GM19043 (cell line): Measurements from ENCODE around the gene EPS8L2.
A peak's percentile ranks its signal among the peaks of the same experiment; 100 is the strongest.
"Not testable (repeated sequence)": the region's sequence is repeated elsewhere in the genome, so short reads cannot be mapped to it uniquely, and the experiment has no call there.

ENCODE experiments used
- ATAC-seq: cut with Tn5 transposase; IDR thresholded peaks from one replicate; pipeline ENCODE4 v1.9.1; 2021; ENCODE audit warnings: low read depth; ENCODE audit not compliant: unreplicated experiment

Gene EPS8L2

DNA sequence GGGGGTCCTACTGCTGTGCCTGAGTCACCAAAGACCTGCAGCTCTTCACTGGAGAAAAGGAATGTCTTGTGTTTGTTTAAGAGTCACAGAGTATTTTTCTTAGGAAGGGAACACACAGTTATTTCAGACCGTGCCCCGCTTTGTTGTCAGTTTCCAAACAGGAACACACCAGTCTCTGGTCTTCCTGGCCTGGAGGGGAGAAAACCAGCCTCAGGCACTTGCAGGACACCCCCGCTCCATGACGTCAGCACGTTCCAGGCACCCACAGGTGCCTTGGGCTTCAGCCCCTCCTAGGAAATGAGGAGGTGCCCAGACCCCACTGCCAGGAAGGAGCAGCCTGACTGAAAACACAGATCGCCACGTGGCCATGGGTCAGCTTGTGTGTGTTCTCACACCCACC, 16.4 kb upstream of the EPS8L2 start:
- no peak for ATAC-seq

DNA sequence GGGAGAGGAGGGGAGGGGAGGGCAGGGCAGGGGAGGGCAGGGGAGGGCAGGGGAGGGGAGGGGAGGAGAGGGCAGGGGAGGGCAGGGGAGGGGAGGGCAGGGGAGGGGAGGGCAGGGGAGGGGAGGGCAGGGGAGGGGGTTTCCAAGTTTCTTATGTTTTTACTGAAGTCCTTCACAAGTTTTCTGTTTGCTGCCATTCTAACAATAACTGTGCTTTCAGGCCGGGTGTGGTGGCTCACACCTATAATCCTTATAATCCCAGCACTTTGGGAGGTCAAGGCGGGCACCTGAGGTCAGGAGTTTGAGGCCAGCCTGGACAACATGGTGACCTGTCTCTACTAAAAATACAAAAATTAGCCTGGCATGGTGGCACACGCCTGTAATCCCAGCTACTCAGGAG, 15.8 kb upstream of the EPS8L2 start:
- ATAC-seq, result not testable (repeated sequence)

DNA sequence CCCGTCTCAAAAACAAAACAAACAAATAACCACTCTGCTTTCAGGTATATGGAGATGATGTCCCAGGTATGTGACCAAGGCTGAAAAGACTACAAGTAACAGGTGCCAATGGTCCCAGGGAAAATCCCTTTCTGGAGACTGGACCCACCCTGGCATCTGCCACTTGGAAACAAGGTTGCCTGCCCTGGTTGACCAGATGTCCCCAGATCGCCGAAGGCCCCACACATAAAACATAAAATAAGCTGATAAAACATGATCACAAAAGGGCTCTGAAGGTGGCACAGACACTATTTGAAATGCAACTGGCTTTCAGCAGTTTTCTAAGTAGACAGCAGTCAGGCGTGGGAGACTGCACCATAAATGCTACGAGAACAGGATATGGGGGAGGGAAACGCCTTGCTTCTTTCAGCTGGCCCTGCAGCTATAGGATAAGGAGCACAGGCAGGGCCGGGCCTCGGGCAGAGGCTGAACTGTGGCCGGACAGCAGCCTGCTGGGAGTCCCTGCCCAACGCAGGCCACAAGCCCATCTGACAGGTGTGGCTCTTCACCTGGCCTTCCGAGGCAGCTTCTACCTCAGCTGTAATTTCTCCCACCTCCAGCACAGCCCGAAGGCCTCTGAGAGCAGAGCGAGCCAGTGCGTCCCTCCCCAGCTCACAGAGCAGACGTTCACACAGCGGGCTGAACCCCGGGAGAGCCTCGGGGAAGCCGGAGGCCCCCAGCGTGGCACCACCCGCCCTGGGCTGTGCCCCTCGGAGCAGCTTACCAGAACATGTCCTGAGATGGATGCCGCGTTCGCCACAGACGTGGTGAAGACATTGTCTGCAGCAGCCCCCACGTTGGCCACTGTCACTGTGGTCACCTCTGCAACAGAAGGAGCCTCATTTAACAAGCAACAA, 15.0 kb upstream of the EPS8L2 start:
- ATAC-seq, result no peak

DNA sequence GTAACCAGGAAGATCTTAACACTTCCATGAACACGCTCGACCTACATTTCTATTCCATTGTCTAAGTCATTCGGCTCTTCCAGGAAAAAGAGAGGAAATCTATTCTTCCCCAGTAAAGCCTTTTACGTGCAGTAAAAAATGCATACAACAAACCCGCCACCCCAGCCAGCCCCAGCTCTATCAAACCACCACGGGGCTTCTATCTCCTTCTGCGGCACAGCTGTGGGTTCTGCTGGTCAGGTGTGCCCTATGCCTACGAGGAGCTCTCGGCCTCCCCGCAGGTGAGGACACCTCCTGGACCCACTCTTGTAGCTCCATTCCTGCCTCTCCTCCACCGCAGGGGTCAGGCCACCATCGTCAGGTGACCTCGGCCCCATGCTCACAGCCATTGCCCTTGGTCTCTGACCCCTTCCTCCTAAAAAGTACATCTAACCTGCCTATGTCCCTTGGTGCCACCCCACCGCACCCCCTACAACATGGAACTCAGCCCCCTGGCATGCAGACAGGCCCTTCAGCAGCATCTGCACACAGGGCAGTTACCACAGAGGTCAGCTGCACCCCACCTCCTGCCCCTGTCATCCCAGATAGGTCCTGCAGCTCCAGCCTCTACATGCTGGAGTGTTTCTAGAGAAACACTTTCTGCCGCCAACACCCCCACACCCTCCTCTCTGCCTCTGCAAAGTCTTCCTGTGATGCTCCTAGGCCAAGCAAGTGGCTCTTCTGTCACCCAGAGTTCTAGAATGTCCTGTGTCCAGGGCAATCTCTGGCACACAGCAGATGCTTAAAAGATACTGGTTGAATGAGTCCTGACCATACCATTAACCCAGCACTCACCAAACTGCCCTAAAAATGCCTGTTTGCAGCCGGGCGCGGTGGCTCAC, 14.1 kb upstream of the EPS8L2 start:
- no peak for ATAC-seq

DNA sequence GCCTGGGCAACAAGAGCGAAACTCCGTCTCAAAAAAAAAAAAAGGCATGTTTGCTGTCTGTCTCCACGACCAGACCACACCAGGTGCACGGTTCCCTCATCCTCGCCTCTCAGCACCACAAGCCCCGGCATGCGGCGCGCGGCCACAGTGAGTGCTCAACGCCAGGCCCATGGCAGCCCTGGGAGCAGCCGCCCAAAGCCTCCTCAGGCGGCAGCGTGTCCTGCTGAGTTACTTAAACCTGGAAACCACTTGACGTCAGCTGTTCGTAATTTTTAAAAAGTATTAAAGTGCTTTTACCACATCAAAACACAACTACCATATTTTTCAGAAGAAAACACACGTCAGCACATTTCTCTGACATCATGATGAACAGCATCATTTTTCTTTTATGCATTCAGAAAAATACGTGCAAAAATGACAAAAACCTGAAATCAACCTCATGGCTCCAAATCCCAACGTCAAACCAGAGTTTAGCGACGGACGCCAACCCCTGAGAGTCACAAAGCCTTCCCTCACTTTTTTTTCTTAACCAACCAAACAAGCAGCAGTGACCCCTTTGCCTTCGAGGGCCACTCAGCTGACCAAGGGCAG, 13.1 kb upstream of the EPS8L2 start:
- no peak for ATAC-seq

DNA sequence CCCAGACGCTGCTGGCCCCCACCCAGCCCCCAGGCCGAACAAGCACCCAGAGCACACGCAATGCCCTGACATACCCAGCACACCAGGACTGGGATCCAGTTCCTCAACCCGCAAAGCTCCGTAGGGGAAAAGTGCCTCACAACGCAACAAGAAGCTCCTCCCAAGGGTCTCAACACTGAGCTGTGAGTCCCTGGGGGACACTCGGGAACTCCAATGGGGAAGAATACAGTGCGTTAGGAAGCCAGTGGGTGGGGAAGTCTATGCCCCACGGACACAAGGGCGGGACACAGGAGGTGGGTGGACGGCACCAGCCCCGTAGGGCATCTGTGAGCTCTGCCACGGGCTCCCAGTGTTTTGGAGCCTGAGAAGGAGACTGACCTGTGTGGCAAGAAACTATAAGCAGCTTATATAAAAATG, 12.6 kb upstream of the EPS8L2 start:
- ATAC-seq, result no peak

DNA sequence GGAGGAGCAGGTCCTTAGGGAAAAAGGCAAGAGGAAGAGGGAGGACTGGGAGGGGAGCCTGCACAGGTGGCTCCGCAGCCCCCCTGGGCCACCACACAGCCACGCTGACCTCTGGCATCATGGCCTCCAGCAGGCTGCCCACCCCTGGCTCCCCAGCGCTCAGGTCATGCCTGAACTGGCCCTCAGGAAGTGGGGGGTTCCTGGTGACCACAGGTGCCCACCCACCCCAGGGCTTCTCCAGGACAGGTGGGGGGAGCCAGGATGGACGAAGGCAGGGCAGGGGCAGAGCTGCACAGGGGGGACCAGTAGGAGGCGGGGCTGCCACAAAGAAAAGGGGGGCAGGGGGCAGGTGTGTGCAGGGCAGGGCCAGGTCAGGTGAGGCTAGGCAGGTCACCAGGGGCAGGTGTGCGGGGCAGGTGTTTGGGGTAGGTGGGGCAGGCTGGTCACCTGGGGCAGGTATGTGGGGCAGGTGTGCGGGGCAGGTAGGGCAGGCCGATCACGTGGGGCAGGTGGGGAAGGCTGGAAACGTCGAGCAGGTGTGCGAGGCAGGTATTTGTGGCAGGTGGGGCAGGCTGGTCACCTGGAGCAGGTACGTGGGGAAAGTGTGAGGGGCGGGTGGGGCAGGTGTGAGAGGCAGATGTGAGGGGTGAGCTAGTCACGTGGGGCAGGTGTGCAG, 12.0 kb upstream of the EPS8L2 start:
- ATAC-seq, result no peak

DNA sequence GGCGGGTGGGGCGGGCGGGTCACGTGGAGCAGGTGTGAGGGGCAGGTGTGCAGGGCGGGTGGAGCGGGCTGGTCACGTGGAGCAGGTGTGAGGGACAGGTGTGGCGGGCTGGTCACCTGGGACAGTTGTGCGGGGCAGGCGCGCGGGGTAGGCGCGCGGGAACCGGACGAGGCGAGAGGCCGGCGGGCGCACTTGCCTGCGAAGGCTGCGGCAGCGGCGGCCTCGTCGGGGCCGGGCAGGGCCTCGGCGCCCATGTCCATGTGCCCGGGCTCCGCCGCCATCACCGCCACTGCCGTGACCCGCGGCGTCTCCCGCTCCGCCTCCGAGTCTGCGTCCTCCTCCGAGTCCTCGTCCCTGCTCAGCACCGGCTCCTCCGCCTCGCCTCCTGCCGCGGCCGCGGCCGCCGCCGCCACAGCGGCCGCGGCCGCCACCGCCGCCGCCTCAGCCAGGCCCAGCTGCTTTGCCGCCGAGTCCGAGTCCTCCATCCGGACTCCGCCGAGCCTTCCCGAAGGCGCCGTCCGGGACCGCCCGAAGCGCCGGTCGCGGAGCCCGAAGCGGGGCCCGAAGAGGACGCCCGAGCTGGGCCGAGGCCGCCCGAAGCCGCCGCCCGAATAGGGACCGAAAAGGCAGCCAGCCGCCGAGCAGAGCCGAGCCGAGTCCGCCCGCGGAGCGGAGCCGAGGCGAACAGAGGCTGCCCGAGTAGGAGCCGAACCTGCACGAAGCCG, 11.3 kb upstream of the EPS8L2 start, which contains the start of gene DEAF1:
Gene DEAF1, minus strand, starts transcription at position 660 of the 725 bp plus-strand sequence. Its CDS starts 175 bp downstream, at position 485.
- ATAC-seq, result peak; percentile 79

DNA sequence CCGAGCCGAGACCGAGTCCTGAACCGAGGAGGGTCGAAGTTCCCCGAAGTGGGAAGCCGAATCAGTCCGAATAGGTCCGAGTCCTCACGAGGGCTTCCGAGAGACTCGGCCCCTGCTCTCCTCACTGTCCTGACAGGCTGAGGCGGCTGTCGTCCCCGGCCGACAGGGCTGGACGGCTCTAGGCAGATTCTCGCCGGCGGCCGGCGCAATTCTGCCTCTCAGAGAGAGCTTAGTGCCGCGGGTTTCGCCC, 10.8 kb upstream of the EPS8L2 start:
- no peak for ATAC-seq

DNA sequence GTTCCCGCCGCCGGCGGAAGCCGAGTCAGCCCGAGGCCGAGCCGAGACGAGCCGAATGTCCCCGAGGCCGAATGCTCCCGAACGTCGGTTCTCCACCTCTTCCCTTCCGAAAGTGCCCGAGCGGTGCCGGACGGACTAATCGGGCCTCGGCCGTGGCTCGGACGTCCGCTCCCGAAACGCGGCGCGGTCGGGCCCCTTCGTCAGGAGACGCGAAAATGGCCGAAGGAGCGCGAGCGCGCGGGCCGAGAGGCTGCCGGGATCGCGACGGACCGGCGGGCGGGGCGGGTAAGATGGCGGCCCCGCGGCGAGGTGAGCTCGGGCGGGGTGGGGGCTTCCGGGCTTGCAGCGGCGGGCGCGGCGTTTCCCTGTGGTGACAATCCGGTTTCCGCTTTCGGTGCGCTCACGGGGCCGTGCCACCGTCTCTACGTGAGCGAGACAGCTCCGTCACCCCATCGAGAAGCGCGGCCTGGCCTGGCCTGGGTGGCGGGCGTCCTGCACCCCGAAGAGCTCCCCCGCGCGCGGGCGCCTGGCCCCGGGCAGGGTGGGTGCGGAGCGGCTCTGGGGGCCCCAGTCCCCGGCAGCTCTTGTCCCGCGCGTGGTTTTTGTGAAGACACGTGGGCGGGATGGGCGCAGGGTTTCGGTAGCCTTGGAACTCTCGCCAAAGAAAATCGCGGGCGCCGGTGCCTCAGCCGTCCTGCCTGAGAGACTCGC, 10.3 kb upstream of the EPS8L2 start, which contains the start of gene TMEM80:
Gene TMEM80, plus strand, starts transcription at position 279 of the 711 bp plus-strand sequence. Its CDS starts 12 bp downstream, at position 291.
- peak; percentile 59 for ATAC-seq

DNA sequence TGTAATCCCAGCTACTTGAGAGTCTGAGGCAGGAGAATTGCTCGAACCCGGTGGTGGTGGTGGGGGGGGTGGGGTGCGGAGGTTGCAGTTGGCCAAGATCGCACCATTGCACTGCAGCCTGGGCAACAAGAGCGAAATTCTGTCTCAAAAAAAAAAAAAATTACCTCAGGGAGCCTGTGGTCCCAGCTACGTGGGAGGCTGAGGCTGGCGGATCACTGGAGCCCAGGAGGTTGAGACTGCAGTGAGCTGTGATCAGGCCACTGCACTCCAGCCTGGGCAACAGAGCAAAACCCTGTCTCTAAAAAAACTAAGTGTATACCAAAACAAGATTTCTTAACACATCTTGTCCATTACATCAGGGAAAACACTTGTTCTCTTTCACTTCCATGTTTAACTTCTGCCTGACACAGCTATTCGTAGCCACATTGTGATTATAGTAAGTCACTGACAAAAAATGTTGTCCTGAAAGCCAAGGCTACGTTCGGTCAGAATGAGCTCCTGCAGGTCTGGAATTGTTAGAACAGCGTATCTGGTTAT, 9.0 kb upstream of the EPS8L2 start:
- no peak for ATAC-seq

DNA sequence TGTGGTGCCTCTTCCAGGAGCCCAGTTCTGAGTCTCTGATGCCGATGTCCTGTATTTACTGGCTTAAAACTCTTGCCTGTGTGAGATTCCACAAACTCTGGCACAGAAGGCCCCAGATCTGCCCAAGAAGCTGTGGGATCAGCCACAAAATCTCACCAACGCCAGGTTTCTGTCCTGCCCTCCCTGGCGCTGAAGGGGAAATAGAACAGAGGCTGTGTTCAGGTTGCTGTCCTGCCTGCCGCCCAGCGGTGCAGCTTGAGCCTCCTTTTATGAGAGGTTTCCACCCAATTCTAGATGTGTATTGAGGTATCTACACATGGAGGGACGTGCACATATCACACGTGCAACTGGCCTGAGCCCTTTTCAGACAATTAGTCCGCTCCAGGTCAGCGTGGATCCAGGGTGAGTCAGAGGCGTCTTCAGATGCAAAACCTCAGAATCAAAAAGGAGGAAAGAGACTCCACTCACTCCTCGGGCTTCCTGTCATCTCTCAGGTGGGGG, 8.2 kb upstream of the EPS8L2 start:
- no peak for ATAC-seq

DNA sequence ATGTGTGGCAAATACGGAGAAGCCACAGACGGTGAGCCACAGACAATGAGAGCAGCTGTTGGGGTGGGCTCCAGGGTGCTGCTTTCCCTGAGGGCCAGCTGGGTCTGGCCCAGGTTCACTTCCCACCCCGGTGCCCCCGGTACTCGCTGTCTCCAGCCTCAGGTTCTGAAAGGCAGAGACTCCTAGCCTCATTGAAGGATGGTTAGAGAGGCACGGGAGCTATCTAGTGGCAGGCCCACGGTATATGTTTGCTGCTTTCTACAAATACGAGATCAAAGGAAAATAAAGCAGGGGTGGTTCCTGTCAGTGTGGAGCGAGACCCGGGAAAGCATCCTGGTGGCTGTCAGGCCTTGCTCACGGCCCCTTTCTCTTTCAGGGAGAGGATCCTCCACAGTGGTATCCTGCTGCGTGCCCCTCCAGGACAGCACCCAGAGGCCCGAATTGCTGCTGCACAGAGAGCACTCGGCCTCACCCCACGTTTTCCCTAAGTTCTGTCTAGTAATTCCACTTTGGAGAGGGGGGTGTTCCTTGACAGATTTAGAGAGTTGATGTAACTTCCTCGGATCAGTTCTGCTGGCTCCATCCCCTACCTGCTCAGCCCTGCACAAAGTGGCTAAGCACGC, 7.4 kb upstream of the EPS8L2 start:
- ATAC-seq, result no peak

DNA sequence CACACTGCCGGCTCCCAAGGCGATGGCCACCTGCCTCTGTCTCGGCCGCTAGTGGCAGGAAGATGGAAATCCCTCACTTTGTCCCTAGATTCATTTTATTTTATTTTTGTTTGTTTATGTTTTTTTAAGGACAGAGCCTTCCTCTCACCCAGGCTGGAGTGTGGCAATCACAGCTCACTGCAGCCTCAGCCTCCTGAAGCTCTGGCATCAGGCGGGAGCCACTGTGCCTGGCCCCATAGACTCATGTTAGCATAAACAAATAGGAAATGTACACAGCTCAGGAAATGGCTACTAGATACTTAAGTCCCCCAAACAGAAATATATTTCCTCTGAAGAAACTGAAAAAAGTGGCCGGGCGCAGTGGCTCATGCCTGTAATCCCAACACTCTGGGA, 6.9 kb upstream of the EPS8L2 start:
- ATAC-seq, result no peak

DNA sequence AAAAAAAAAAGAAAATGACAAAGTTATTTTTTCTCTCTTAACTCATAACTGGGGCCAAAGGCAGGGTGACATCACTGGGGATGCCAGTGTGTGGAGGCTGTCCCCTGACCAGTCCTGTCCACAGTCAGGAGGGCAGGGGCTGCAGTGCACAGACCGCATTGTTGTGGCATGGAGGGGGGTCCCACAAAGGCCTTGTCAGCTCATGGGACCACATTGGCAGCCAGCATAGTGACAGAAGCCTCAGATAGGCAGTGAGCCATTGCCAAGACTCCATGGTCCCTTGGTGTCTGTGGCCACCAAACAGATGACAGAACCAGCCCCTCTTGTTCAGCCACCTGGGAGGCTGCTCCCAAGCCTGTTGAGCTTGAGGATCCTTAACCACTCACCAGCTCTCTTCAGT, 6.3 kb upstream of the EPS8L2 start:
- no peak for ATAC-seq

DNA sequence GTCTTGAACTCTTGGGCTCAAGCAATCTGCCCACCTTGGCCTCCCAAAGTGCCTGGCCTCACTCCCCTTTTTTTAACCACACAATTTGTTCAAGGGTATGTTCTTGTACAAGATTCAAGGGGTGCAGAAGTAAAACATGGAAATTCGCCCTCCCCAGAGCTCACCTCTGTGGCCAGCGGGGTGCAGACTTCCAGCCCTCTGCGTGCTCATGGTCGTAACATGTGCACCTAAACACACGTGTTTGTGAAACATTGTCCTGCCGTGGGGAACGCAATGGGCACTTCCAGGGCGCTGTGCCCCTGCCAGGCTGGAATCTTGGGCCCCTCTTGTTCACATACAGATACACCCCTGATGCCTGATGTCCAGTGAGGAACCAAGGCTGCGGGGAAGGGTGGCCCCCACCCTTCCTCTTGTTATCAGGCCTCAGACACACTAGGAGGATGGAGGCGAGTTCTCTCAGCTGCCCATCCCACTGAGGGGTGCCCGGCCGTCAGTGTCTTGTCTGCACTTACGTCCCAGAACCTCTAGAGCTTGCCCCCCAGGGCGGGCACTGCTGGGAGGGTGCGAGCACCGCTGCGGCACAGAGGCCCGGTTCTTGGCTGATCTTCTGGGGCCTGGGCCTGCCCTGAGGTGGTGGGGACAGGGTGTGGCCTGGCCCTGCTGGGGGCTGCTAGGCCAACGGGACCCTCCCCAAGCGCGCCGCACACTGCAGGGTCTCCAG, 4.1 kb upstream of the EPS8L2 start:
- no peak for ATAC-seq

DNA sequence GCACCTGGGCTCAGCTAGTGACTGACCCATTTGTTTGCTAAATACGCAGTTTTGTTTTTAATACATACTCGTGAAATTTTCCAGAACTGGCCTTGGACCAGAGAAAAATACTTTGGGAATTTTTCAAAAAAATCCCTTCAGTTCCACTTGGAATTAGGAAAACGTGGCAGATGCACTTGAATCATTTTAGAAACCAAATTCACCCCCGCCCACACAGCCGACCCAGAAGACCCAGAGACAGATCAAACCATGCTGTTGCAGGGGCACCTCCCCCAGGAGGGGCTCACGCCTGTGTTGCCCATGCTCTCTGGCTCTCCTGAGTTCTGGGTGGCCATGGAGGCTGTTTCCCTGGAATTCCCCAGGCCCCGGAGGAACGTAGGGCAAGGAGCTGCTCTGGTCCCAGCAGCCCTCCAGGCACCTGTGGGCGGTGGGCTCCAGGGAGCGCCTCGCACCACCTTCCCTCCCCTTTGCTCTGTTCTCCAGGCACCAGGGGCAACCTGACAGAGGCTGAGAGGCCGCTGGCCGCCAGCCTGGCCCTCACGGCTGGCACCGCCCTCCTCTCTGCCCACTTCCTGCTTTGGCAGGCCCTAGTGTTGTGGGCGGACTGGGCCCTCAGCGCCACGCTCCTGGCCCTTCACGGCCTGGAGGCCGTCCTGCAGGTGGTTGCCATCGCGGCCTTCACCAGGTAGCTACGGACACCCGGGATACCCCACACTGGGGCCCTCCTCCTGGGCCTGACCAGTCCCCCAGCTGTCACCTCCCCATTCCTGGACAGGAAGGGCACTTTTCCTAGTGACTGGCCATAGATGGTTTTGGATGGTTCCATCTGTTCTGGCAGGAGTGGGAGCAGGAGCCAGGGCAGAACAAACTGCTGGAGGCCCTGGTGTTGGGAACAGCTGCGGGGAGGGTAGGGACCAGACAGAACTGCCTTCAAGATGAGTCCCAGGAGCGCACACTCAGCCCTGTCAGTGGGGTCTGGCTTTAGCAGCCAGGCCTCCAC, 3.3 kb upstream of the EPS8L2 start:
- no peak for ATAC-seq
